HG02981 (cell line): ENCODE data around the gene MAP2K7.
"Not testable (repeated sequence)": the region's sequence is repeated elsewhere in the genome, so short reads cannot be mapped to it uniquely, and the experiment has no call there.

Source experiments
- ATAC-seq: cut with Tn5 transposase; IDR thresholded peaks from one replicate; pipeline ENCODE4 v1.9.1; 2021; ENCODE audit warnings: mild to moderate bottlenecking, moderate library complexity; ENCODE audit not compliant: unreplicated experiment

MAP2K7 gene

GRCh38 chr19:7907122-7907521, 3.4 kb downstream of the MAP2K7 start:
- ATAC-seq, result no peak

GRCh38 chr19:7907544-7907943, 3.9 kb downstream of the MAP2K7 start:
- no peak for ATAC-seq

GRCh38 chr19:7908078-7908699, 4.5 kb downstream of the MAP2K7 start:
- ATAC-seq, result no peak

GRCh38 chr19:7908742-7909461, 5.2 kb downstream of the MAP2K7 start:
- no peak for ATAC-seq

GRCh38 chr19:7909471-7910067, 5.9 kb downstream of the MAP2K7 start:
- no peak for ATAC-seq

GRCh38 chr19:7910321-7911161, 6.9 kb downstream of the MAP2K7 start:
- ATAC-seq, result no peak

GRCh38 chr19:7911508-7912143, 7.9 kb downstream of the MAP2K7 start:
- ATAC-seq, result no peak

GRCh38 chr19:7912144-7912696, 8.5 kb downstream of the MAP2K7 start:
- no peak for ATAC-seq

- ATAC-seq, result no peak
Measured at GRCh38 chr19:7912697-7913564, 9.3 kb downstream of the MAP2K7 start.

- no peak for ATAC-seq
Measured at GRCh38 chr19:7913652-7914051, 10.0 kb downstream of the MAP2K7 start.

GRCh38 chr19:7914099-7914498, 10.4 kb downstream of the MAP2K7 start:
- no peak for ATAC-seq

GRCh38 chr19:7914598-7915045, 10.9 kb downstream of the MAP2K7 start, which contains the start of gene TGFBR3L:
Gene TGFBR3L (plus strand): TSS chr19:7914830.
- ATAC-seq, result no peak

GRCh38 chr19:7915250-7916102, 11.8 kb downstream of the MAP2K7 start:
- ATAC-seq, result no peak

- no peak for ATAC-seq
Measured at GRCh38 chr19:7916103-7916954, 12.7 kb downstream of the MAP2K7 start.

GRCh38 chr19:7916955-7917266, 13.2 kb downstream of the MAP2K7 start:
- ATAC-seq, result no peak

GRCh38 chr19:7917267-7918061, 13.8 kb downstream of the MAP2K7 start:
- ATAC-seq, result no peak

GRCh38 chr19:7918062-7918614, 14.5 kb downstream of the MAP2K7 start:
- ATAC-seq, result not testable (repeated sequence)
